Measurements from ENCODE around the gene WSB2. TPM values are rescaled to one million over a fixed set of nuclear protein-coding genes. Genes with fewer than 3 reads are reported as not detected.

Gene WSB2
- total and polyA plus RNA-seq, 10 donors = 14.4 to 63.2 (median 43.6) TPM

DNA sequence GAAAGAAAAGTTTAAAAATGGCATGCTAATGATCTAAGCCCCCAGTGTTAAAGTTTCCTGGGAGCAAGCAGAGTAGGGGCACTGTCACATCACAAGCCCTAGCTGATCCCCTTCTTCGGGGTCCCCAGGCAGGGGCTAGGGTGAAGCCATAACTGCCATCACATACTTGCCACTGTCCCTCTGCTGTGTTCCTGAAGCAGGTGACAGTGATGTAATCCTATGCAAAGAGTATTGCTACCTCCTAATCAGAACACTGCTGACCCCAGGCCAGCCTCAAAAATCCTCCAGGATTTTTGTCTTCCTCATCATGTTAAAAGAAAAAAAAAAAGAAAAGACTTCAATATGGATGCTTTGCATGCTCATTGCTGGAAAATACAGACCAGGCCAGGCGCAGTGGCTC is 45.7 kb downstream of the WSB2 start:
- intact Hi-C loops (cut with DNase I; ENCODE audit: low total_unique reads) = no loop called here
- peaks cover 0 to 21% (median 12%) of the 10 kb centered on the region in 6 donors for H3K36me3 ChIP-seq

DNA sequence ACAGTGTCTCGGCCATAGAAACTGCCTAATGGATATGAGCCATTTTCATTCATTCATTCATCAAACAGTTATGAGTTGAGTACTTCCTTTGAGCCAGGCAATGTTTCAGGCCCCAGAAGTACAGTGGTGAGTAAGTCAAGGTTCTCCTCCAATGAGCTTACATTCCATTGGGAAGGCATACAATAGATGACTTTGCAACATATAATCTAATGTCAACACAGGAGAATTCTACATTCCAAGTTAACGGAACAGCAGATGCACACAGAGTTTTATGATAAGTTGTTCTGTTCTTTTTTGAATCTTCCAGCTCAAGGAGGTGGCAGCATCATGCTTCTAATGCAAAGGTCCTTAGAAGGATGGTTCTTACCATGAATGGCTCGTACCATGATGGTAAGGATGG is 47.7 kb downstream of the WSB2 start:
- no peak overlapping the region for H3K4me3 ChIP-seq
- peaks cover 0 to under 1% (median 0%) of the 10 kb centered on the region in 6 donors for H3K36me3 ChIP-seq
- TF ChIP-seq, protein P1, sequence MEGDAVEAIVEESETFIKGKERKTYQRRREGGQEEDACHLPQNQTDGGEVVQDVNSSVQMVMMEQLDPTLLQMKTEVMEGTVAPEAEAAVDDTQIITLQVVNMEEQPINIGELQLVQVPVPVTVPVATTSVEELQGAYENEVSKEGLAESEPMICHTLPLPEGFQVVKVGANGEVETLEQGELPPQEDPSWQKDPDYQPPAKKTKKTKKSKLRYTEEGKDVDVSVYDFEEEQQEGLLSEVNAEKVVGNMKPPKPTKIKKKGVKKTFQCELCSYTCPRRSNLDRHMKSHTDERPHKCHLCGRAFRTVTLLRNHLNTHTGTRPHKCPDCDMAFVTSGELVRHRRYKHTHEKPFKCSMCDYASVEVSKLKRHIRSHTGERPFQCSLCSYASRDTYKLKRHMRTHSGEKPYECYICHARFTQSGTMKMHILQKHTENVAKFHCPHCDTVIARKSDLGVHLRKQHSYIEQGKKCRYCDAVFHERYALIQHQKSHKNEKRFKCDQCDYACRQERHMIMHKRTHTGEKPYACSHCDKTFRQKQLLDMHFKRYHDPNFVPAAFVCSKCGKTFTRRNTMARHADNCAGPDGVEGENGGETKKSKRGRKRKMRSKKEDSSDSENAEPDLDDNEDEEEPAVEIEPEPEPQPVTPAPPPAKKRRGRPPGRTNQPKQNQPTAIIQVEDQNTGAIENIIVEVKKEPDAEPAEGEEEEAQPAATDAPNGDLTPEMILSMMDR (IDR thresholded peaks at IDR 0.05 in 8 of 11, conservative IDR thresholded peaks at IDR 0.05 in 3 of 11) = no peak
- TF ChIP-seq POLR2AphosphoS5 (IDR thresholded peaks at IDR 0.05) (no peak), POLR2A (IDR thresholded peaks at IDR 0.05) (no peak)
- no peak for DNase-seq
- no peaks in the 10 kb centered on the region for H3K9me3 ChIP-seq
- intact Hi-C loops (cut with DNase I; ENCODE audit: low total_unique reads) = no loop called here
- H3K27ac ChIP-seq = no peak overlapping the region
- H3K27me3 ChIP-seq (replicated peaks in 1 of 7) = no peaks in the 10 kb centered on the region
- H3K4me1 ChIP-seq = peaks cover 0 to 27% (median 21%) of the 10 kb centered on the region in 6 donors
- WGBS, 5 donors = 84 to 92% (median 89%) methylated on average over 3 of the region's 3 CpGs

More for the DNA sequence above, 45.7 kb downstream of the WSB2 start:
- H3K9me3 ChIP-seq = no peaks in the 10 kb centered on the region
- H3K4me3 ChIP-seq = no peak overlapping the region
- TF ChIP-seq POLR2AphosphoS5 (IDR thresholded peaks at IDR 0.05) = no peak
- TF ChIP-seq, protein P1 (IDR thresholded peaks at IDR 0.05 in 8 of 11, conservative IDR thresholded peaks at IDR 0.05 in 3 of 11) = no peak
- no peak for TF ChIP-seq POLR2A (IDR thresholded peaks at IDR 0.05)
- 86 to 95% (median 87%) methylated on average over 2 of the region's 2 CpGs for WGBS, 5 donors
- no peak overlapping the region for H3K27ac ChIP-seq
- DNase-seq = no peak
- peaks cover 0 to 30% (median 21%) of the 10 kb centered on the region in 6 donors for H3K4me1 ChIP-seq
- no peaks in the 10 kb centered on the region for H3K27me3 ChIP-seq (replicated peaks in 1 of 7)

DNA sequence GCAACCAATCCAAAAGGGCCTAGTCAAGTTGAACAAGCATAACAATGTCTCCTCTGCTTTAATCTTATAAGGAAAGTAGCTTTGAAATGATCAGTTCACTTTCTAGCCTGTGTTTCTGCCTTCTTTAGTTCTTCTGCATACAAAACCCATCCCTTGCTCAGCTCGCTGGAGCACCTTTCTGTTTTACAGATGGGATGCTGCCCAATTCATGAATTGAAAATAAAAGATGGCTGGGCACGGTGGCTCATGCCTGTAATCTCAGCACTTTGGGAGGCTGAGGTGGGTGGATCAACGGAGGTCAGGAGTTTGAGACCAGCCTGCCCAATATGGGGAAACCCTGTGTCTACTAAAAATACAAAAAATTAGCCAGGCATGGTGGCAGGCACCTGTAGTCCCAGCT is 49.0 kb downstream of the WSB2 start:
- DNase-seq = no peak
- intact Hi-C loops (cut with DNase I; ENCODE audit: low total_unique reads) = no loop called here
- TF ChIP-seq POLR2AphosphoS5 (IDR thresholded peaks at IDR 0.05) (no peak), POLR2A (IDR thresholded peaks at IDR 0.05) (no peak)
- TF ChIP-seq, protein P1 (IDR thresholded peaks at IDR 0.05 in 8 of 11, conservative IDR thresholded peaks at IDR 0.05 in 3 of 11) = no peak

DNA sequence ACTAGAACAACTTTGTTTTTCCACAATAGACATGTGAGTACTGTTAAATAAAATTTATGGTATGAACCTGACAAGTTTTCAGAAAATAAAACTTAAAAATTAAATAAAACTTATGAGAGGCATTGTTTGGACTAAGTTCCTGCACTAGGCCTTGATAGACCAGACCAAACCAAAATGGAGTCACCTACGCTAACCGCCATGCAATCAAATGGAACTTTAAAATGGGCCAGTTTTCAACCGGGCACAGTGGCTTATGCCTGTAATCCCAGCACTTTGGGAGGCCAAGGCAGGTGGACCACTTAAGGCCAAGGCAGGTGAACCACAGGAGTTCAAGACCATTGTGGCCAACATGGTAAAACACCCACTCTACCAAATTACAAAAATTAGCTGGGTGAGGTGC is 49.6 kb downstream of the WSB2 start:
- H3K27me3 ChIP-seq (replicated peaks in 1 of 7) = peaks cover 0 to 2% (median 0%) of the 10 kb centered on the region in 7 donors
- peaks cover 0 to 8% (median 7%) of the 10 kb centered on the region in 6 donors for H3K4me1 ChIP-seq
- no peak overlapping the region for H3K27ac ChIP-seq
- intact Hi-C loops (cut with DNase I; ENCODE audit: low total_unique reads) = no loop called here
- H3K36me3 ChIP-seq = no peaks in the 10 kb centered on the region
- WGBS, 5 donors = 96 to 100% (median 99%) methylated on average over 3 of the region's 3 CpGs
- H3K4me3 ChIP-seq = no peak overlapping the region
- H3K9me3 ChIP-seq = no peaks in the 10 kb centered on the region
- no peak for DNase-seq
- TF ChIP-seq, protein P1 (IDR thresholded peaks at IDR 0.05 in 8 of 11, conservative IDR thresholded peaks at IDR 0.05 in 3 of 11) = no peak
- no peak for TF ChIP-seq POLR2AphosphoS5 (IDR thresholded peaks at IDR 0.05)
- TF ChIP-seq POLR2A (IDR thresholded peaks at IDR 0.05) = no peak

More for the DNA sequence above, 49.0 kb downstream of the WSB2 start:
- Histone ChIP-seq H3K27ac (no peak overlapping the region), H3K4me1 (peaks cover 0 to 14% (median 10%) of the 10 kb centered on the region in 6 donors), H3K4me3 (no peak overlapping the region), H3K9me3 (no peaks in the 10 kb centered on the region), H3K36me3 (no peaks in the 10 kb centered on the region), H3K27me3 (replicated peaks in 1 of 7) (no peaks in the 10 kb centered on the region)
- WGBS, 5 donors = 74 to 95% (median 90%) methylated on average over 3 of the region's 3 CpGs

All from spleen (tissue), 11 donors.